Lung (tissue), 12 donors: Measurements from ENCODE around the gene NR2C2AP. TPM values are rescaled to one million over a fixed set of nuclear protein-coding genes. Genes with fewer than 3 reads are reported as not detected.

Experiments
- ATAC-seq: fragments of 200-7000 bp; cut with Tn5 transposase; one replicate; pipeline ENCODE4 v1.9.1; 2020; ENCODE audit warnings: moderate number of reproducible peaks; ENCODE audit not compliant: insufficient read depth, low FRiP score
- DNase-seq, 3 donors: peaks; one replicate each; pipeline ENCODE4 v3.0.0-alpha.2; 2013 to 2017
- H3K27ac ChIP-seq, 2 donors: one replicate each; pipeline ENCODE4 v1.5.1; 2013; ENCODE audit warnings: mild to moderate bottlenecking in 2 of 2, moderate library complexity in 2 of 2, control low read depth in 1 of 2, inconsistent platforms in 1 of 2, low read depth in 1 of 2, low read length in 1 of 2
- H3K27me3 ChIP-seq, 3 donors: one replicate each; pipeline ENCODE4 v1.5.1; 2013; ENCODE audit warnings: low read length in 2 of 3; ENCODE audit not compliant: control insufficient read depth in 3 of 3, insufficient read depth in 3 of 3
- H3K36me3 ChIP-seq, 4 donors: one replicate each; pipeline ENCODE4 v1.5.1; 2013; ENCODE audit warnings: low read length in 4 of 4, mild to moderate bottlenecking in 1 of 4, moderate library complexity in 1 of 4; ENCODE audit not compliant: control insufficient read depth in 4 of 4, insufficient read depth in 4 of 4
- H3K4me1 ChIP-seq, 5 donors: one replicate each; pipeline ENCODE4 v1.5.1; 2013; ENCODE audit warnings: low read length in 5 of 5, mild to moderate bottlenecking in 2 of 5, moderate library complexity in 1 of 5; ENCODE audit not compliant: control insufficient read depth in 5 of 5, insufficient read depth in 5 of 5
- H3K4me3 ChIP-seq: one replicate; pipeline ENCODE4 v1.5.1; 2013; ENCODE audit warnings: mild to moderate bottlenecking, control low read depth, moderate library complexity
- H3K9ac ChIP-seq, 2 donors: one replicate each; pipeline ENCODE4 v1.5.1; 2013; ENCODE audit warnings: low read length in 2 of 2, control low read depth in 1 of 2; ENCODE audit not compliant: insufficient read depth in 1 of 2
- H3K9me3 ChIP-seq, 4 donors: one replicate each; pipeline ENCODE4 v1.5.1; 2013; ENCODE audit warnings: low read length in 3 of 4, mild to moderate bottlenecking in 1 of 4, moderate library complexity in 1 of 4; ENCODE audit not compliant: control insufficient read depth in 4 of 4, insufficient read depth in 3 of 4
- WGBS, 2 donors: extraction: QIAGEN DNeasy Blood & Tissue Kit; methylation state at CpG; one replicate each; pipeline ENCODE4 v1.1.7; 2013; 5-methylcytosine and 5-hydroxymethylcytosine counted together
- polyA plus RNA-seq, 2 donors: library from polyadenylated mRNA; stranded (reverse); fragments of 200-250 nt; gene quantifications; one replicate each; pipeline ENCODE4 v1.2.1, GENCODE V29; 2013
- total RNA-seq, 2 donors: library from RNA; depleted of rRNA in 1 of 2; stranded (reverse); fragments of >200 nt in 1 of 2; gene quantifications; one replicate each; pipeline ENCODE4 v1.2.1, GENCODE V29; 2014 to 2021
- TF ChIP-seq, protein P1 (sequence below): IDR thresholded peaks from 2 replicates; pipeline ENCODE4 v1.5.1; 2012; ENCODE audit warnings: mild to moderate bottlenecking; ENCODE audit errors: control extremely low read depth, extremely low read depth
- donor health status: control.
- donor health status: control.
- donor health status: Bipolar disorder and iron deficiency.
- donor health status: healthy.
- donor health status: DM: yes; HTN: yes; CAD: no.

Gene NR2C2AP
- total and polyA plus RNA-seq, 4 donors, result 4.6 to 26.7 (median 21.2) TPM

DNA sequence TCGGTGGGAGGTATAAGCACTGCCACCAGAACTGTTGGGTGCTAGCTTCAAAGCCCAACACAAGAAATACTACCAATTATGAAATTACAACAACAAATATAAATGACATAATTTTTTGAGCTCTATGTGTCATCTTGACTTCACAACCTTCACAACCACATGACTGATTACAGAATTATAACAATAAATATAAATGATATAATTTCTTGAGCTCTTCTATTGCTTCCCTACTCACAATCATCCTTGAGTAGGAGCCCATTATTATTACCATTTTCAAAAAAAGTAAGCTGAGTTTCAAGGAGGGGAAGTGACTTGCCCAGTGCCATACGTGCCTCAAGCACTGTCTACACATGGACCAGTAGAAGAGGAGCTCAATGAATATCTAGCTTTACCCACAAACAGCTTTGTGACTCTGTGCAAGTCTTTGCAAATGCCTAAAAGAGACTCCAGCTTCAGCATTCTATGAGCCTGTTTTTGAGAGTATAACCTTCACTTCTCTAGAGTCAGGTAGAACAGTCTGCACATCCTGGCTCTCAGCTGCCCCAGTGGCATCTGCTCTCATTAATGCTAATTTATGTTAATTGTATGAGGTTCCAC is 31.1 kb upstream of the NR2C2AP start:
- no peak for ATAC-seq
- no peak overlapping the region for H3K27ac ChIP-seq
- peaks cover 0 to 2% (median 0%) of the 10 kb centered on the region in 3 donors for H3K27me3 ChIP-seq
- WGBS, 2 donors, result 84 to 85% methylated on average over 2 of the region's 2 CpGs
- H3K9me3 ChIP-seq, result peaks cover 0 to 24% (median 8%) of the 10 kb centered on the region in 4 donors
- H3K9ac ChIP-seq, result no peak overlapping the region
- H3K36me3 ChIP-seq, result no peaks in the 10 kb centered on the region
- no peak for DNase-seq
- no peak overlapping the region for H3K4me3 ChIP-seq
- TF ChIP-seq, protein P1, sequence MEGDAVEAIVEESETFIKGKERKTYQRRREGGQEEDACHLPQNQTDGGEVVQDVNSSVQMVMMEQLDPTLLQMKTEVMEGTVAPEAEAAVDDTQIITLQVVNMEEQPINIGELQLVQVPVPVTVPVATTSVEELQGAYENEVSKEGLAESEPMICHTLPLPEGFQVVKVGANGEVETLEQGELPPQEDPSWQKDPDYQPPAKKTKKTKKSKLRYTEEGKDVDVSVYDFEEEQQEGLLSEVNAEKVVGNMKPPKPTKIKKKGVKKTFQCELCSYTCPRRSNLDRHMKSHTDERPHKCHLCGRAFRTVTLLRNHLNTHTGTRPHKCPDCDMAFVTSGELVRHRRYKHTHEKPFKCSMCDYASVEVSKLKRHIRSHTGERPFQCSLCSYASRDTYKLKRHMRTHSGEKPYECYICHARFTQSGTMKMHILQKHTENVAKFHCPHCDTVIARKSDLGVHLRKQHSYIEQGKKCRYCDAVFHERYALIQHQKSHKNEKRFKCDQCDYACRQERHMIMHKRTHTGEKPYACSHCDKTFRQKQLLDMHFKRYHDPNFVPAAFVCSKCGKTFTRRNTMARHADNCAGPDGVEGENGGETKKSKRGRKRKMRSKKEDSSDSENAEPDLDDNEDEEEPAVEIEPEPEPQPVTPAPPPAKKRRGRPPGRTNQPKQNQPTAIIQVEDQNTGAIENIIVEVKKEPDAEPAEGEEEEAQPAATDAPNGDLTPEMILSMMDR, result no peak
- H3K4me1 ChIP-seq, result no peaks in the 10 kb centered on the region

DNA sequence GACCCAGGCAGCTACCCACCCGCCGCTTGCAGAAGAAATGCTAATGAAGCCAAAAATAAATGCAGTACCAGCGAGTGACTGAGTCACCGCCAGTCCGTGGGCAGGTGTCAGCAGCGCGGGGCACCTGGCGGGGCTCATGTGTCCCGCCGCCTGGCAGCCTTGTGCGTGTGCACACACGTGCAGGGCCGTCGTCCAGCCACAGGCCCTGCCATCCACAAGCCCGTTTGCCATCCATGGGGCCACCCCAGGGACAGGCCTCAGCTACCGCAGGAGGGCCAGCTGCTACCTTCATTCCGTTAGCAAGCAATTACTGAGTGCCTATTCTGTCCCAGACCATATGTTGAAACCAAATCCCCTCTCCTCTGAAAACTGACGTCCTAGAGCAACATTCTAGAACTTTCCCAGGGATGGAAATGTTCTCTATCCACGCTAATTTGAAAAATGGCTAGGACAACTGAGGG is 29.1 kb upstream of the NR2C2AP start:
- ATAC-seq (no peak), DNase-seq (no peak)
- Histone ChIP-seq H3K9ac (no peak overlapping the region), H3K27me3 (peaks cover 0 to 11% (median 0%) of the 10 kb centered on the region in 3 donors), H3K4me1 (peaks cover 0 to 2% (median 0%) of the 10 kb centered on the region in 5 donors), H3K36me3 (no peaks in the 10 kb centered on the region), H3K4me3 (no peak overlapping the region), H3K9me3 (peaks cover 0 to 24% (median 8%) of the 10 kb centered on the region in 4 donors), H3K27ac (no peak overlapping the region)
- TF ChIP-seq, protein P1, result no peak
- whole genome bisulfite sequencing, 2 donors, result 77 to 79% methylated on average over 19 of the region's 19 CpGs

DNA sequence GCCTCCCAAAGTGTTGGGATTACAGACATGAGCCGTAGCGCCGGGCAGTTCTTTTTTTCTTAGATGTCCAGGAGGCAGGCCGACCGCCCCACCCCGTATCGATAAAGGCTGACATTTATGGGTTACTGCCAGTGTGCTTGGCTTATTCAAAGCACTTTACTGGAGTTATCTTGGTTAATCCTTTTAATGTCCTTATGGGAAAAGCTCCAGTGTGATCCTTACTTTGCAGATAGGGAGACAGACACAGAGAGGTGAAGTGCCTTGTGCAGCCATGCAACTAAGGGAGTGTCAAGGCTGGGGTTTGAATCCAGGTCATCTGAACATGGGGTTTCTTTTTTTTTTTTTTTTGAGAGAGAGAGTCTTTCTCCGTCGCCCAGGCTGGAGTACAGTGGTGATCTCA is 27.8 kb upstream of the NR2C2AP start:
- Histone ChIP-seq H3K9me3 (peaks cover 0 to 22% (median 7%) of the 10 kb centered on the region in 4 donors), H3K36me3 (no peaks in the 10 kb centered on the region), H3K4me1 (peaks cover 0 to 2% (median 0%) of the 10 kb centered on the region in 5 donors), H3K27ac (no peak overlapping the region), H3K4me3 (no peak overlapping the region), H3K27me3 (peaks cover 0 to 12% (median 0%) of the 10 kb centered on the region in 3 donors), H3K9ac (no peak overlapping the region)
- WGBS, 2 donors, result 85 to 93% methylated on average over 9 of the region's 9 CpGs
- ATAC-seq (no peak), DNase-seq (no peak)
- TF ChIP-seq, protein P1, result no peak
